K562 treated with DMSO at 1 percent for 24 hours (cell line): ENCODE results near the gene DLAT. TPM values are rescaled to one million over a fixed set of nuclear protein-coding genes. Genes with fewer than 3 reads are reported as not detected.

Experiments
- total RNA-seq: library from RNA; unstranded; fragments of 300-600 nt; gene quantifications from 2 replicates; pipeline ENCODE4 v1.2.3, GENCODE V29; 2022; ENCODE audit warnings: low read depth; ENCODE audit not compliant: insufficient read depth

Gene DLAT
- total RNA-seq: 33.2 and 37.5 TPM in 2 replicates

GRCh38 chr11:112024773-112025678 is at the start of gene DLAT:
DLAT (plus strand) TSS chr11:112025408; CDS start chr11:112025473, 65 bp downstream.

GRCh38 chr11:112073941-112074811 is 49.0 kb downstream of the DLAT start, which contains the start of the genes NKAPD1 and PIH1D2:
NKAPD1 (plus strand) TSS chr11:112074299; CDS start chr11:112075575, 1,276 bp downstream.
PIH1D2 (minus strand) TSS chr11:112074017; CDS start chr11:112073174, 843 bp downstream.

GRCh38 chr11:112086422-112087191 is 61.4 kb downstream of the DLAT start, which contains the start of the genes SDHD and TIMM8B:
SDHD (plus strand) TSS chr11:112086873; CDS start chr11:112086908, 35 bp downstream.
TIMM8B (minus strand) TSS chr11:112086756; CDS start chr11:112086723, 33 bp downstream.

Other genes starting within 250 kb of the DLAT start
- gene ALG9, start 153.8 kb upstream of the DLAT start, total RNA-seq: 19.2 and 20.0 TPM in 2 replicates
- gene FDXACB1, start 146.2 kb upstream of the DLAT start, total RNA-seq: 0.61 and 1.0 TPM in 2 replicates
- gene CFAP68, start 145.9 kb upstream of the DLAT start, total RNA-seq: 22.0 and 28.9 TPM in 2 replicates
- 2.2 TPM in 1 of 2 replicates, not detected in the other for gene CRYAB, start 113.6 kb upstream of the DLAT start, total RNA-seq
- gene HSPB2, start 112.7 kb upstream of the DLAT start, total RNA-seq: 0.22 TPM in 1 of 2 replicates, not detected in the other
- 2.5 and 4.2 TPM in 2 replicates for gene C11orf52, start 106.5 kb upstream of the DLAT start, total RNA-seq
- 2.0 and 2.5 TPM in 2 replicates for gene DIXDC1, start 88.1 kb upstream of the DLAT start, total RNA-seq
- 1.4 TPM in 1 of 2 replicates, not detected in the other for gene PIH1D2, start 48.6 kb downstream of the DLAT start, total RNA-seq
- 11.8 and 12.5 TPM in 2 replicates for gene NKAPD1, start 48.9 kb downstream of the DLAT start, total RNA-seq
- gene TIMM8B, start 61.3 kb downstream of the DLAT start, total RNA-seq: 64.3 and 70.5 TPM in 2 replicates
- gene SDHD, start 61.5 kb downstream of the DLAT start, total RNA-seq: 87.3 and 101 TPM in 2 replicates
- gene IL18, start 138.7 kb downstream of the DLAT start, total RNA-seq: 15.9 and 19.6 TPM in 2 replicates
- not detected in 2 replicates for gene TEX12, start 142.0 kb downstream of the DLAT start, total RNA-seq
- gene BCO2, start 150.1 kb downstream of the DLAT start, total RNA-seq: 1.2 TPM in 1 of 2 replicates, not detected in the other
- gene PTS, start 201.0 kb downstream of the DLAT start, total RNA-seq: 23.6 and 25.5 TPM in 2 replicates
- gene PLET1, start 235.5 kb downstream of the DLAT start, total RNA-seq: not detected in 2 replicates